Rectal smooth muscle tissue (tissue), 1 donor: ENCODE measurements around the gene MMAB.

Source experiments
- H3K27ac ChIP-seq: one replicate; pipeline ENCODE4 v1.7.0; 2013; ENCODE audit warnings: low read depth, low read length, inconsistent platforms
- H3K27me3 ChIP-seq: one replicate; pipeline ENCODE4 v1.7.0; 2013; ENCODE audit warnings: low read length; ENCODE audit not compliant: control insufficient read depth, insufficient read depth
- H3K36me3 ChIP-seq: one replicate; pipeline ENCODE4 v1.7.0; 2013; ENCODE audit warnings: low read length; ENCODE audit not compliant: control insufficient read depth, insufficient read depth
- H3K4me1 ChIP-seq: one replicate; pipeline ENCODE4 v1.7.0; 2013; ENCODE audit warnings: low read length; ENCODE audit not compliant: control insufficient read depth, insufficient read depth
- H3K4me3 ChIP-seq: one replicate; pipeline ENCODE4 v1.7.0; 2013; ENCODE audit warnings: low read length
- H3K9ac ChIP-seq: one replicate; pipeline ENCODE4 v1.7.0; 2013; ENCODE audit warnings: low read length

Gene MMAB

GRCh38 chr12:109589691-109590245 lies 16.5 kb upstream of the MMAB start:
- H3K27me3 ChIP-seq: no peaks in the 10 kb centered on the region
- H3K4me3 ChIP-seq: no peak overlapping the region
- H3K36me3 ChIP-seq: peaks cover 5% of the 10 kb centered on the region
- no peak overlapping the region for H3K27ac ChIP-seq
- no peaks in the 10 kb centered on the region for H3K4me1 ChIP-seq
- no peak overlapping the region for H3K9ac ChIP-seq

- no peak overlapping the region for H3K9ac ChIP-seq
- H3K4me3 ChIP-seq: no peak overlapping the region
- no peak overlapping the region for H3K27ac ChIP-seq
- H3K36me3 ChIP-seq: peaks cover 5% of the 10 kb centered on the region
- no peaks in the 10 kb centered on the region for H3K4me1 ChIP-seq
- H3K27me3 ChIP-seq: no peaks in the 10 kb centered on the region
These were observed 15.9 kb upstream of the MMAB start for GRCh38 chr12:109589240-109589590.

GRCh38 chr12:109588461-109589239 lies 15.3 kb upstream of the MMAB start:
- Histone ChIP-seq H3K27ac (no peak overlapping the region), H3K4me1 (no peaks in the 10 kb centered on the region), H3K36me3 (peaks cover 7% of the 10 kb centered on the region)

GRCh38 chr12:109587921-109588320 lies 14.6 kb upstream of the MMAB start:
- H3K27me3 ChIP-seq: no peaks in the 10 kb centered on the region
- no peak overlapping the region for H3K27ac ChIP-seq
- H3K4me3 ChIP-seq: no peak overlapping the region
- no peak overlapping the region for H3K9ac ChIP-seq
- peaks cover 8% of the 10 kb centered on the region for H3K36me3 ChIP-seq
- no peaks in the 10 kb centered on the region for H3K4me1 ChIP-seq

More at GRCh38 chr12:109588461-109589239, 15.3 kb upstream of the MMAB start:
- H3K9ac ChIP-seq: no peak overlapping the region
- no peak overlapping the region for H3K4me3 ChIP-seq
- no peaks in the 10 kb centered on the region for H3K27me3 ChIP-seq

- no peak overlapping the region for H3K27ac ChIP-seq
These were observed 13.3 kb upstream of the MMAB start for GRCh38 chr12:109586385-109587296.

GRCh38 chr12:109583733-109584132 lies 10.4 kb upstream of the MMAB start:
- peaks cover 17% of the 10 kb centered on the region for H3K36me3 ChIP-seq
- H3K4me3 ChIP-seq: no peak overlapping the region
- no peaks in the 10 kb centered on the region for H3K4me1 ChIP-seq
- no peak overlapping the region for H3K27ac ChIP-seq
- no peaks in the 10 kb centered on the region for H3K27me3 ChIP-seq
- no peak overlapping the region for H3K9ac ChIP-seq

More at GRCh38 chr12:109586385-109587296, 13.3 kb upstream of the MMAB start:
- Histone ChIP-seq H3K4me3 (no peak overlapping the region), H3K36me3 (peaks cover 6% of the 10 kb centered on the region), H3K4me1 (no peaks in the 10 kb centered on the region), H3K9ac (no peak overlapping the region), H3K27me3 (no peaks in the 10 kb centered on the region)

- Histone ChIP-seq H3K4me3 (no peak overlapping the region), H3K27me3 (no peaks in the 10 kb centered on the region), H3K27ac (no peak overlapping the region), H3K9ac (no peak overlapping the region), H3K36me3 (peaks cover 26% of the 10 kb centered on the region), H3K4me1 (no peaks in the 10 kb centered on the region)
These were observed 9.3 kb upstream of the MMAB start for GRCh38 chr12:109582636-109583035.

- Histone ChIP-seq H3K4me1 (no peaks in the 10 kb centered on the region), H3K27ac (no peak overlapping the region), H3K4me3 (no peak overlapping the region), H3K27me3 (no peaks in the 10 kb centered on the region), H3K9ac (no peak overlapping the region), H3K36me3 (peaks cover 26% of the 10 kb centered on the region)
These were observed 8.6 kb upstream of the MMAB start for GRCh38 chr12:109581856-109582255.

GRCh38 chr12:109581334-109581691 lies 8.0 kb upstream of the MMAB start:
- Histone ChIP-seq H3K4me3 (no peak overlapping the region), H3K36me3 (peaks cover 26% of the 10 kb centered on the region), H3K27ac (no peak overlapping the region), H3K9ac (no peak overlapping the region), H3K27me3 (no peaks in the 10 kb centered on the region), H3K4me1 (no peaks in the 10 kb centered on the region)

- Histone ChIP-seq H3K9ac (no peak overlapping the region), H3K4me1 (no peaks in the 10 kb centered on the region), H3K36me3 (peaks cover 26% of the 10 kb centered on the region), H3K4me3 (no peak overlapping the region), H3K27ac (no peak overlapping the region), H3K27me3 (no peaks in the 10 kb centered on the region)
These were observed 7.5 kb upstream of the MMAB start for GRCh38 chr12:109580684-109581333.

- Histone ChIP-seq H3K36me3 (peaks cover 26% of the 10 kb centered on the region), H3K4me3 (no peak overlapping the region), H3K27ac (no peak overlapping the region), H3K27me3 (no peaks in the 10 kb centered on the region), H3K9ac (no peak overlapping the region), H3K4me1 (no peaks in the 10 kb centered on the region)
These were observed 7.0 kb upstream of the MMAB start for GRCh38 chr12:109580272-109580671.

- Histone ChIP-seq H3K4me1 (peaks cover under 1% of the 10 kb centered on the region), H3K27me3 (no peaks in the 10 kb centered on the region), H3K36me3 (peaks cover 26% of the 10 kb centered on the region), H3K9ac (no peak overlapping the region), H3K27ac (no peak overlapping the region), H3K4me3 (no peak overlapping the region)
These were observed 6.3 kb upstream of the MMAB start for GRCh38 chr12:109579639-109580038.
